GM04503 (cell line): ENCODE measurements around the gene TTC27.

Source experiments
- DNase-seq: peaks from one replicate; pipeline ENCODE4 v3.0.0-alpha.2; 2012; ENCODE audit warnings: low read depth

TTC27 gene

DNA sequence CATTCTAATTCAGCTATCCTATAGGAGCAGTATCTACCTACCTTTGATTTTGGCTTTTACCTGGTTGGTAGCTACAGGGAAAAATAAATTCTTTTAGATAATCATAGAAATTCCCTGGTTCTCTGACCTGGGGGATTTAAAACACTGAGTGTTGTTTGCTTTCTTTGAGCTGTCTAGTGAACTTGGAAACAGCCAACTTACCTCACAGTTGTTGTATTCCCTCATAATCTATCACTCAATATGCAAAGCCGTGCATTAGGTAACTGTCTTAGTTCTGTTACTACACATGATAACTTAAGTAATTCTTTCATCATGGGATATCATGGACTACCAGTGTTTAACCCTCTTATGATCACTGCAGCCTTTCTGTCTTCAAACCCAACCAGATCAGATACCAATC, 127.8 kb downstream of the TTC27 start:
- DNase-seq: no peak

DNA sequence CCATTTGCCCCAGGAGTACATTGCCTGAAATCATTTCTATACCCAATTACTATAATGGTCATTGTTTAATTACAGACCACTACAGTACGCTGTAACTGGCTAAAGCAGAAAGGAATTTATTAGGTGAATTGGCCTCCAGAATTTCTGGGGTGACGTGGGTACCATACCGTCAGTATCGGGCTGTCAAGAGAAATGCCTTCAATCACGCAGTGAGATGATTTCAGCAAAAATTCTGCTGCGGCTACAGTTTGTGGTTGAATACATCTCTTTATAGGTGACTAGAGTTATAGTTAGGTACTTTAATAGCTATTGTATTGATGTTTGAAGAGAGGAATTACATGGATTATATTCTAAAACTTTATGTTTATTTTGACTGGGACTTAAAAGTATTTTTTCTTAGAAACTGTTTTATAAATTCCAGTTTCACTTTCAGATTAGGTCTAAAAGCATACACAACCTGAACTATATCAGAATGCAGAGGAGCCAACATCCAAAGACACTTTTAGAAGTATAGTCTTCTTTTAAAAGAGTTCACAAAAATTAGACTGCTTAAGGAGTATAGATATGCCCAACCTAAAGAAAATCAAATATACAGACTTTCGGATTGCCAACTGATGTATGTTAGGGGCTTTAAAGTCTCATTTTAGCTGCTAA, 128.4 kb downstream of the TTC27 start:
- no peak for DNase-seq

DNA sequence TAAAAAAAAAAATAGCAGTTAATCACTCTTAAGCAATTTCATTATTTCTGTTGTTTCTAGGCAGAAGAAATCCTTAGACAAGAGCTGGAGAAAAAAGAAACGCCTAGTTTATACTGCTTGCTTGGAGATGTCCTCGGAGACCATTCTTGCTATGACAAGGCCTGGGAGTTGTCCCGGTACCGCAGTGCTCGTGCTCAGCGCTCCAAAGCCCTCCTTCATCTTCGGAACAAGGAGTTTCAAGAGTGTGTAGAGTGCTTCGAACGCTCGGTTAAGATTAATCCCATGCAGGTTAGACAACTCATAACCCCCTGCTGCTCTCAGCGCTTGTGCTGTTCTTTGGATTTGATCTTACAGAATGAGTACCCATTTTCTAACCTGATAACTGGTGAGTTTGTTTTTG, 130.4 kb downstream of the TTC27 start:
- no peak for DNase-seq

DNA sequence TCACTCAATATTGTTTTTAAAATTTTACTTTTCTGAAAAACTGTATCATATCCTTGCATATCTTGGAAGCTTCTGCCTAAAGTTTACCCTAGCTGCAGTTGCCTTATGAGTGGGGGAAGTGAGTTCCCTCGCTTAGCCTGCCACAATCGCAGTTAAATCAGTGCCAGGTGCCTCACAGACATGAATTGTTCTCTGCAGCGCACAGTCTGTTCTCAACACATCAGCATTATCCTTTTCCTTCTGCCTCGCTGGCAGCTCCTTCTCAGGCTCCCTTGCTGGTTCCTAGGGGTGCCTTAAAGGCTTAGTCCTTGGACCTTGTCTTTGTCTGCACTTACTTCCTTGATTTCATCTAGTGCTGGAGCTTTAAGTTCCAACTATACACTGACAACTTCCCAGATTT, 132.8 kb downstream of the TTC27 start:
- DNase-seq: no peak

- DNase-seq: no peak
These were observed 140.7 kb downstream of the TTC27 start for GRCh38 chr2:32768387-32769174.

- DNase-seq: no peak
These were observed 142.5 kb downstream of the TTC27 start for GRCh38 chr2:32770360-32770759.

DNA sequence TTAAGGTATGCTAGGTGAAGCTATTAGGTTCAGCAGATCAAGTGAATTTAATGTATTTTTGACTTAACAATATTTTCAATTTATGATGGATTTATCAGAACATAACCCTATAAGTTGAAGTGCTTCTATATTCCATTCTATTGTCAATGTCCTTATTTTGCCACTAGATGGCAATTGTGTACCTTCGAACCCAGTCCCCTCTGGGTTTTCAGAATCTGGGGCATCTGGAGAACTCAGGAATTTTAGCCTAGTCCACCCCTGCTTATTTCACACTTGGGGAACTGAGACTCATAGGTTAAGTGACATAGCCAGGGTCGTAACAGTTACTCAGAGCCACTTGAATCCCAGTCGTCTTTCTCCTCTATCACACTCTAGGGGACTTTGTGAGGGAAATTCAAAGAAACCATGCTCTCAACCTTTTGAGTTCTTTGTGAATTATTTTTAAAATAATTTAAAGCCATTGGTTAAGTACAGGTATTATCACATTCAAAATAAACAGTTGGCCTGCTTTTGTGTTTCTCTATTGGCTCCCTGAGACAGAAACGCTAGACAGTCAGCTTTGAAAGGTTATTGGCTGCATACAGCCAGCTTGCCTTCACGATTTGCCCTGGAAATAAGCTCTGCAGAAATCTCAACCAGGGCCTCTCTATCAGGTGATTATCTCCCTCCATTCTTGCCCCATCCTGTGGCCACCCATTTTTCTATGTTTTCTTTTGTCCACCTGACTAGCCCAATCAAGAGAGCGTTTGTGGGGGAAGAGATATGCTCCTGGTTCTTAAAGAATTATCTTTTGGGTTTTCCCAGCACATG, 145.0 kb downstream of the TTC27 start:
- no peak for DNase-seq

- no peak for DNase-seq
These were observed 145.6 kb downstream of the TTC27 start for GRCh38 chr2:32773448-32773808.

DNA sequence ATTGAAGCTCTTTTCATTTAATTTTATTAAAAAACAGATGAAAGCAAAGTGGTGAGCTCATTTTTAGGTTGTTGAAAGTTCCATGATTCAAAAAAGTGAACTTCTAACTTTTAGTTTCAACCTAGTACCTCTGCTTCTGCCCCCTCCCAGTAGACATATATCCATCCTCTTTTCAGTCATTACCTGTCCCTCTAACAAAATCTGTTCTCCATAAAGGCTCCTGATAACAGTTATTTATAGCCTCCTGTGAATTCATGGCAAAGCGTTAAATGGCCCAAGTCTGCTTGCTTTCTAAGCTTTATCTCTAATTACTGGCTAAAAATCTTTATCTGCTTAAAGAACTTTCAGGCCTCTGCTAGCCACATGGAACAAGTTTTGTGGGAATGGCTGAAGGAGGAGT, 148.1 kb downstream of the TTC27 start:
- DNase-seq: no peak

DNA sequence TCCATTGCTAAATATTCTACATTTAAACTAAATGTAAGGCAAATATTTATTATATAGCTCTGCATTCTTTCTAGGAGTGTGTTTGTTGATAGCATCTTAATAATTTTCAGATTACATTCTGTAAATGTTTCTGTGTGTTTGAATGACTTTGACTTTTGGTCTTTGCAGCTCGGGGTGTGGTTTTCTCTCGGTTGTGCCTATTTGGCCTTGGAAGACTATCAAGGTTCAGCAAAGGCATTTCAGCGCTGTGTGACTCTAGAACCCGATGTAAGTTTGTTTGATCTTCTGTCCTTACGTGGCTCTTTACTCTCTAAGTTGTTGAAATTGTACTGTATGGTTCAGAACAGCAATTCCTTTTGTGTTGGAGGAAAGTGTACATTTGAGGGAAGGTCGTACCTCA, 149.9 kb downstream of the TTC27 start:
- no peak for DNase-seq

DNA sequence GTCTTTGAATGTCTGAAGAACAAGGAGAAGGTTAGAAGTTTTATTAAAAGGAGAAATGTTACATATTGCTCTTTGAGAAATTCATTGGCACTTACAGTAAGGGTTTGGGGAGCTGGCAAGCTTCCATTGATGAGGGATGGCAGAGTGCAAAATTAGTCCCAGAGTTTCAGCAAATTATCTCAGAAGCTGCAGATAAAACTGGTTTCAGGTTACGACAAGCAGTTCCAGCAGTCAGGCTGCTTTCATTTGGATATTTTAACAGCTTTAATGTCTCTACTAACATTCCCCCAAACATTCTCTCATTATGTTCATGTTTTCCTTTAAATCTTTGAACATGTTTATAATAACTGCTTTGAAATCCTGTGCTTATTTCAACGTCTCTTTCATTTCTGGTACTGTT, 153.1 kb downstream of the TTC27 start:
- DNase-seq: no peak

DNA sequence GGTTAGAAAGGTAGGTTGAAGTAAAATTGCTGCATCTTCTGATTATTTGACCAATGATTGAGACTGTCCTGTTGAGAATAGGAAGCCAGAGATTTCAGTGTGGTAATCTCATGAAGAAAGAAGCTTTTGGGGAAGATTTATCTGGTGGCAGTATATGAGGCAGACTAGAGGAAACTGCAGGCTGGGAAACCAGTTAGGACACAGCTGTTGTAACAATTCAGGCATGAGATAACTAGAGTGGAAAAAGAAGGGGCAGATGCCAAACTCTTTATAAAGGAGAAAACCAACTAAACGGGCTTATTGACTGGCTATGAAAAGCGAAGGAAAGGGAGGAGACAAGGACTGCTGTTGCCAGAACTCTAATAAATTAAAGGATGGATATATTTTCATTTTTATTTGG, 155.6 kb downstream of the TTC27 start:
- no peak for DNase-seq

GRCh38 chr2:32783933-32784332, 156.1 kb downstream of the TTC27 start:
- DNase-seq: no peak

DNA sequence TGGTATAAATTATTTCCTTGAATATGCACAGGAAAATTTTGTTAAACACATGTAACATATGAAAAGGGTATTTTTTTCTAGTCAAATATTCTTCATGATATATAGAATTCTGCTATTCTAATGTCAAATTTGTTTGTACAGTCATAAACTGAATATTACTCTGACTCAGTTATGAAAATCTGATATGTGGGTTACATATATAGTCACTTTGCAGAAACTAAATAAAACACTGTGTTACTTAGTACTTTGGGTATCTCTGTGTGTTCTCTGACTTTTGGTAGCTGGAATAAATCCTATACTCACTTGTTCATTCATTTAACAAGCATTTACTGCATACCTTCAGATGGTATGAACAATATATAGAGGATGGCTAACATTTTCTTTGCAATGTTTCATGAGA, 159.4 kb downstream of the TTC27 start:
- DNase-seq: no peak

- no peak for DNase-seq
These were observed 160.3 kb downstream of the TTC27 start for GRCh38 chr2:32788114-32788513.

- no peak for DNase-seq
These were observed 164.6 kb downstream of the TTC27 start for GRCh38 chr2:32792416-32792815.

GRCh38 chr2:32798829-32799228, 171.0 kb downstream of the TTC27 start:
- no peak for DNase-seq

GRCh38 chr2:32801741-32802140, 173.9 kb downstream of the TTC27 start:
- no peak for DNase-seq

GRCh38 chr2:32802877-32803276, 175.0 kb downstream of the TTC27 start:
- DNase-seq: no peak

- DNase-seq: no peak
These were observed 176.4 kb downstream of the TTC27 start for GRCh38 chr2:32804205-32804604.

DNA sequence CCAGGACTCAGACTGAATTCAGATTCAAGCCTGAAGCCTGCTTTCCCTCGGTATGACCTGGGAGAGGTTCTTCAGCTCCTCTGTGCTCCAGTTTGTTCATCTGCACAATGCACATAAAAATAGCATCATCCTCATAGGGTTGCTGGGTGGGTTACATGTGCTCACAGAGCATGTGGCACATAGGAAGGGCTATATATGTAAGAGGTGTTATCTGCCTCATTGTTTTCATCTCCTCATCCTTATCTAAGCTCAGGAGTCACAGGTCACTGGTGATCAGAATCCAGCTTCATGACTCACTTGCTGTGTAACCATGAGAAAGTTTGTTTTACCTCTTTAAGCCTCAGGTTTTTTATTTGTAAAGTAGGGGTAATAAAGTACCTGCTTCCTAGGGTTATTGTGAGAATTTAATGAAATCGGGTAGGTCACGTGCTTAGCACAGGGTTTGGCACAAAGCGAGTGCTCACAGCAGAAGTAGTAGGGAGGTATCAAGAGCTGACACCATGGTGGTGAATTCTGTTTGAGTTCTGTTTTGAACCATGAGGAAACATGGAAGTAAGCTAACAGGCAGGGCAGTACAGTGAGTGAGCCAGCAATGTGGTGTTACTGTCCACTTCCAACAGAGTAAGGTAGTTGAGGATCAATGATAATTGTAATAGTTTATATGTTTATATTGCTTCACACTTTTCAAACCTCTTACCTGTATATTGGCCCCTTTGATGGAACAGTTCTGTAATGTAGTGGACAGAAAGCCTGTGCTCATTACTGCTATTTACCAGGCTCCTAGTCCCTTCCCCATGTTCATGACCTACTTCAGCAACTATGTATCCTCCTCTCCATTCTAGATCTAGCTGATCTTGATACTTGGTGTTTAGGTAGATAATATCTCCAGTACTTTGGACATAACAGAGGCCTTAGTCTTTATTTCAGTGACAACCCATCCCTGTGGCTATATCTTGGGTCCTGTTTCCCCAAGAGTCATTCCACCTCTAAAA, 177.6 kb downstream of the TTC27 start:
- DNase-seq: no peak

DNA sequence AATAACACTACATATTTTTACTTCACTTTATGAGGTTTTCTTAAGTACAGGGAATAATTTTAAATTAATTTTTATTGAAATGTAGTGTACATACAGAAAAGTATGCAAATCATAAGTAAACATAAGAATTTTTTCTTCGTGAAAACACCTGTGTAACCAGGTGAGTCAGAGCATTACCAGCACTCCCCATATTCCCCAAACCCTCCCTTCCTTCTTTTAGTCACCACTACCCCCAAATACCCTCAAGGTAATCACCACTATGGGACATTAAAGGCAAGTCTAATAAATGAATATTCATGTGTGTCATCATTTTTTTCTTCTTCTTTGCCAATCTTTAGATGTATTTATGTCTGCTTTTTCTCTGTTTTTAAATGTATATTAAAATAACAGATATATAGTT, 179.0 kb downstream of the TTC27 start:
- no peak for DNase-seq
